ENCODE measurements around the gene MTHFD1.

The MTHFD1 gene

DNA sequence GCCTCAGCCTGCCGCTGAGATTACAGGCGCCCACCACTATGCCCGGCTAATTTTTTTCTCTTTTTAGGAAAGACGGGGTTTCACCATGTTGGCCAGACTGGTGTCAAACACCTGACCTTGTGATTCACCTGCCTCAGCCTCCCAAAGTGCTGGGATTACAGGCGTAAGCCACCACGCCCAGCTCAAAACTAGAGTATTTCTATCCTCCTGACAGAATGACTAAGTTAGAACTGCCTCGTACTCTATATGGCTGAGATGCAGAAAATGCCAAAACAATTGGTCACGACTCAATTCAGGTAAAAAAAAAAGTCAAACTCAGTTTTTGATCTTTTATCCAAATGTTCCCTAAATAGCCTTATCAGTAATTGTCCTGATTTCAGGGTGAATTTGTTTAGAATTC lies 88.3 kb downstream of the MTHFD1 start:
- Histone ChIP-seq H3K4me3 (replicated peaks; ENCODE audit: insufficient read depth, low read length) (no peak overlapping the region), H3K27me3 (ENCODE audit: insufficient read depth, poor library complexity, severe bottlenecking) (no peaks in the 10 kb centered on the region), H3K27ac (replicated peaks) (no peak overlapping the region)
- TF ChIP-seq GABPA (IDR thresholded peaks at IDR 0.05; ENCODE audit: low read depth) (no peak), REST (IDR thresholded peaks at IDR 0.05; ENCODE audit: insufficient replicate concordance, low read depth) (no peak), CTCF (IDR thresholded peaks at IDR 0.05; ENCODE audit: insufficient read depth, low read length) (no peak), SPI1 (IDR thresholded peaks at IDR 0.05; ENCODE audit: borderline replicate concordance, low read depth) (no peak), POLR2AphosphoS5 (IDR thresholded peaks at IDR 0.05; ENCODE audit: low read depth) (no peak)
- no peak for DNase-seq (ENCODE audit: low read depth in 1 of 2, low spot score in 1 of 2)

DNA sequence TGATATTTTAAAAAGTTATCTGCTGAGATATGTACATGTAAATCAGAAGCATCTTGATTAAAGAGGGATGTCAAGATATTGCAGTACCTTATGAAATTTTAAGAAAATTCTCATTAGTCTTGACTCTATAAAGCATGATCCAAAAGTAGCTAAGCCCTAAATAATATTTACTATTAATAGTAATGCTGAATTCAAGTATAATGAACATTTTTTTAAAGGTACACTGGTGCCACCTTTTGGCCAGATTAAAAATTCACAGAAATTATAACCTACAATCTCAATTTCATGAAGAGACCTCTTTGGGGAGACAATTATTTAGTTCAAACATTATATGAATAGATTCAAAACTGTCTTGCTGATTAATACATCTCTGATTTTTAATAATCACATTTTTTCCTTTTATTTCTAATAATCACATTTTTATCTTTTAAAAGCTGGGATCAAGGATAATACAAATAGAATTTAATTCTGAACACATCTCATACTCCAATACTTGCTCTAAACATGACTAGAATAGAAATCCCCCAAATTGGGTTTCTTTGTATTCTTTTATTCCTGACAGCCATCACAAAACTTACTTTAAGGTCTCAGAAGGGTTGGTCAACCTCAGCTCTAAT lies 90.6 kb downstream of the MTHFD1 start:
- no peak for DNase-seq (ENCODE audit: low read depth in 1 of 2, low spot score in 1 of 2)
- Histone ChIP-seq H3K27ac (replicated peaks) (no peak overlapping the region), H3K4me3 (replicated peaks; ENCODE audit: insufficient read depth, low read length) (no peak overlapping the region), H3K27me3 (ENCODE audit: insufficient read depth, poor library complexity, severe bottlenecking) (no peaks in the 10 kb centered on the region)
- TF ChIP-seq POLR2AphosphoS5 (IDR thresholded peaks at IDR 0.05; ENCODE audit: low read depth) (no peak), GABPA (IDR thresholded peaks at IDR 0.05; ENCODE audit: low read depth) (no peak), CTCF (IDR thresholded peaks at IDR 0.05; ENCODE audit: insufficient read depth, low read length) (no peak), REST (IDR thresholded peaks at IDR 0.05; ENCODE audit: insufficient replicate concordance, low read depth) (no peak), SPI1 (IDR thresholded peaks at IDR 0.05; ENCODE audit: borderline replicate concordance, low read depth) (no peak)

DNA sequence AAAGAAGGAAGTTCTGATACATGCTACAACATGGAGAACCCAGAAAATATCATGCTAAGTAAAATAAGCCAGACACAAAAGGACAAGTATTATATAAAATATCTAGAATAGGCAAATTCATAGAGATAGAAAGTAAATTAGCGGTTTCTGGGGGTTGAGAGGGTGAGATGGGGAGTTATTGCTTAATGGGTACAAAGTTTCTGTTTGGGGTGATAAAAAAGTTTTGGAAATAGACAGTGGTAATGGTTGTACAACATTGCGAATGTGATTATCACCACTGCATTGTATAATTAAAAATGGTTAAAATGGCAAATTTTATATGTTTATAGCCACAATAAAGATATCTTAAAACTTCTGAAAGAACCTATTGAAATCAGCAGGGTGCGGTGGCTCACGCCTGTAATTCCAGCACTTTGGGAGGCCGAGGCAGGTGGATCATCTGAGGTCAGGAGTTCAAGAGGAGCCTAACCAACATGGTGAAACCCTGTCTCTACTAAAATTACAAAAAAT lies 100.5 kb downstream of the MTHFD1 start:
- H3K27me3 ChIP-seq (ENCODE audit: insufficient read depth, poor library complexity, severe bottlenecking) = no peaks in the 10 kb centered on the region
- DNase-seq (ENCODE audit: low read depth in 1 of 2, low spot score in 1 of 2) = no peak
- no peak overlapping the region for H3K27ac ChIP-seq (replicated peaks)
- no peak overlapping the region for H3K4me3 ChIP-seq (replicated peaks; ENCODE audit: insufficient read depth, low read length)
- TF ChIP-seq POLR2AphosphoS5 (IDR thresholded peaks at IDR 0.05; ENCODE audit: low read depth) (no peak), SPI1 (IDR thresholded peaks at IDR 0.05; ENCODE audit: borderline replicate concordance, low read depth) (no peak), REST (IDR thresholded peaks at IDR 0.05; ENCODE audit: insufficient replicate concordance, low read depth) (no peak)
